ENCODE data around the gene RNF34.

GRCh38 chr12:121464331-121464730 lies 64.4 kb downstream of the RNF34 start:
- TF ChIP-seq YY1 (IDR thresholded peaks at IDR 0.05; ENCODE audit: insufficient read depth, insufficient read length) = no peak
- no peak for TF ChIP-seq ZNF274 (IDR thresholded peaks at IDR 0.05; ENCODE audit: low read depth, low read length)
